Stimulated activated CD4-positive, alpha-beta T cell treated with anti-CD3 and anti-CD28 coated beads, Interleukin-1b, Interleukin-23, amount 100 ng/mL, for 24 hours (primary cell): ENCODE results near the gene RFPL3.
"Not testable (repeated sequence)": the region's sequence is repeated elsewhere in the genome, so short reads cannot be mapped to it uniquely, and the experiment has no call there.

ENCODE experiments used
- DNase-seq, 4 experiments: peaks; one replicate each; pipeline ENCODE4 v3.0.0-alpha.2; 2020; ENCODE audit warnings: low read depth in 4 of 4, low spot score in 1 of 4

RFPL3 gene

GRCh38 chr22:32329202-32329645 lies 28.4 kb upstream of the RFPL3 start:
- no peak for DNase-seq

- no peak for DNase-seq
Observed at GRCh38 chr22:32331236-32331917, 26.3 kb upstream of the RFPL3 start.

GRCh38 chr22:32331918-32332725 lies 25.5 kb upstream of the RFPL3 start:
- DNase-seq, result no peak

GRCh38 chr22:32333141-32333768 lies 24.4 kb upstream of the RFPL3 start:
- DNase-seq, result no peak

- DNase-seq, result no peak
Observed at GRCh38 chr22:32333769-32334659, 23.7 kb upstream of the RFPL3 start.

- DNase-seq, result no peak
Observed at GRCh38 chr22:32334660-32335365, 22.9 kb upstream of the RFPL3 start.

- DNase-seq, result no peak
Observed at GRCh38 chr22:32335471-32335870, 22.2 kb upstream of the RFPL3 start.

GRCh38 chr22:32336121-32336603 lies 21.5 kb upstream of the RFPL3 start:
- no peak for DNase-seq

- no peak for DNase-seq
Observed at GRCh38 chr22:32336771-32337424, 20.8 kb upstream of the RFPL3 start.

- DNase-seq, result not testable (repeated sequence)
Observed at GRCh38 chr22:32337425-32337824, 20.2 kb upstream of the RFPL3 start.

GRCh38 chr22:32338757-32339156 lies 18.9 kb upstream of the RFPL3 start:
- no peak for DNase-seq

- DNase-seq, result no peak
Observed at GRCh38 chr22:32339190-32340012, 18.3 kb upstream of the RFPL3 start.

GRCh38 chr22:32340411-32340810 lies 17.3 kb upstream of the RFPL3 start:
- no peak for DNase-seq

- no peak for DNase-seq
Observed at GRCh38 chr22:32341122-32341740, 16.4 kb upstream of the RFPL3 start.

- DNase-seq, result no peak
Observed at GRCh38 chr22:32342977-32343376, 14.7 kb upstream of the RFPL3 start.

- no peak for DNase-seq
Observed at GRCh38 chr22:32343941-32344340, 13.7 kb upstream of the RFPL3 start.

- DNase-seq, result no peak
Observed at GRCh38 chr22:32348031-32348611, 9.5 kb upstream of the RFPL3 start.

- not testable (repeated sequence) for DNase-seq
Observed at GRCh38 chr22:32351875-32352274, 5.8 kb upstream of the RFPL3 start.
